Activated T-helper 9 cell treated with anti-CD3 and anti-CD28 coated beads, Interleukin-2, amount 50 U/mL, for 16 hours (primary cell): ENCODE measurements around the gene CABYR.

ENCODE experiments used
- DNase-seq: peaks from one replicate; pipeline ENCODE4 v3.0.0-alpha.2; 2020; ENCODE audit warnings: low read depth

Gene CABYR, protein sequence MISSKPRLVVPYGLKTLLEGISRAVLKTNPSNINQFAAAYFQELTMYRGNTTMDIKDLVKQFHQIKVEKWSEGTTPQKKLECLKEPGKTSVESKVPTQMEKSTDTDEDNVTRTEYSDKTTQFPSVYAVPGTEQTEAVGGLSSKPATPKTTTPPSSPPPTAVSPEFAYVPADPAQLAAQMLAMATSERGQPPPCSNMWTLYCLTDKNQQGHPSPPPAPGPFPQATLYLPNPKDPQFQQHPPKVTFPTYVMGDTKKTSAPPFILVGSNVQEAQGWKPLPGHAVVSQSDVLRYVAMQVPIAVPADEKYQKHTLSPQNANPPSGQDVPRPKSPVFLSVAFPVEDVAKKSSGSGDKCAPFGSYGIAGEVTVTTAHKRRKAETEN

GRCh38 chr18:24138789-24139616 is at the start of gene CABYR:
Gene CABYR, plus strand, starts transcription at chr18:24139062. Its CDS starts 4,053 bp downstream, at chr18:24143115.
- peak; percentile 63 for DNase-seq

- DNase-seq, result no peak
Measured at GRCh38 chr18:24089076-24089475, 49.8 kb upstream of the CABYR start.

DNA sequence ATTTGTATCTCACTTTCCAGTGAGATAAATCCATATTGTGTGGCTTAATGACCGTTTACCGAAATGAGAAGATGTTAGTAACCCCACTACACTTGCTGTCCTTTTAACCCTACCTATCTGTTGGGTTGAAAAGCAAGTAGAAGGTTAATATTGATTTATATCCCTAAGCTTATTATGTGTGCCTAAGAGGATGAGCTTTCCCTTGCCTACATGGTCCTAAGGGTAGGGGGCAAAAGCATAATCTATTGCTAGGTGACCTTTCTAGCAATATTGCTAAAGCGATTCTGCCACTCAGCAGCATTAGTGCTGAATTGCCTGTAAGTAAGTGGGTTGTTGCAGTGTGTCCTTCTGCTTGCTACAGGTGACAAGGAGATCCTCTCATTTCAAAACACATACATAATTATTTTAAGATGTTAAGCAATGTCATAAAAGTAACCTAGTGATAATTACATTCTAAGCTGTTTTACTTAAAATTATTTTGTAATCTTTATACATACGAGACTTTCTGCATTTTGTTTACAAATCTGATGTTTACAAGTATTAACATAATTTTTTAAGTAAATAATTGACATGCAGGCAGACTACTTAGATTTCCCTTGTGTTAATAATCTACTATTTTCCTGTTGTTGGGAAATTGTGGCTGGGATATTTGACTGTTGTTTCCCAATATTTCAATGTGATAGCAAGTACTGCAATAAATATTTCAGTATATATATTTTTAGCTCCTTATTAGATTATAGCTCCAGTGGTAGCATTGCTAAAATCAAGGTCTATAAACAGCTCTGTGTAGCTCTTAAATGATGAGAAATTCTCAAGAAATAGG is 49.1 kb upstream of the CABYR start:
- no peak for DNase-seq

DNA sequence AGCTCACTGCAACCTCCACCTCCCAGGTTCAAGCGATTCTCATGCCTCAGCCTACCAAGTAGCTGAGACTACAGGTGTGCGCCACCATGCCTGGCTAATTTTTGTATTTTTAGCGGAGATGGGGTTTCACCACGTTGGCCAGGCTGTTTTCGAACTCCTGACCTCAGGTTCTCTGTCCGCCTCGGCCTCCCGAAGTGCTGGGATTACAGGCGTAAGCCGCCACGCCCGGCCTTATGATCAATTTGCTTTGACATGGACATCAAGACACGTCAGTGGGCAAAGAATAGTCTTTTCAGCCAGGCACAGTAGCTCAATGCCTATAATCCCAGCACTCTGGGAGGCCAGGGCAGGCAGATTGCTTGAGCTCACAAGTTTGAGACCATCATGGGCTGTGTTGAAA is 48.0 kb upstream of the CABYR start:
- DNase-seq, result no peak

DNA sequence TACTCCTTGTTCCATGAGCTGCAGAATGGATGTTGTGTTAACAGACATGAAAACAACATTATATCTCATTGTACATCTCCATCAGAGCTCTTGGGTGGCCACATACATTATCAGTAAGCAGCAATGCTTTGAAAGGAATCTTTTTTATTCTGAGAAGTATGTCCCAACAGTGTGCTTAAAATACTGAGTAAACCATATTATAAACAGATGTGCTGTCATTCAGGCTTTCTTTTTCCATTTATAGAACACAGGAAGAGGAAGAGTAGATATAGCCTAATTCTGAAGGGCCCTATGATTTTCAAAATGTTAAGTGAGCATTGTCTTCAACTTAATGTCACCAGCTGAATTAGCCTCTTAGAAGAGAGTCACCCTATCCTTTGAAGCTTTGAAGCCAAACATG is 44.3 kb upstream of the CABYR start:
- no peak for DNase-seq

DNA sequence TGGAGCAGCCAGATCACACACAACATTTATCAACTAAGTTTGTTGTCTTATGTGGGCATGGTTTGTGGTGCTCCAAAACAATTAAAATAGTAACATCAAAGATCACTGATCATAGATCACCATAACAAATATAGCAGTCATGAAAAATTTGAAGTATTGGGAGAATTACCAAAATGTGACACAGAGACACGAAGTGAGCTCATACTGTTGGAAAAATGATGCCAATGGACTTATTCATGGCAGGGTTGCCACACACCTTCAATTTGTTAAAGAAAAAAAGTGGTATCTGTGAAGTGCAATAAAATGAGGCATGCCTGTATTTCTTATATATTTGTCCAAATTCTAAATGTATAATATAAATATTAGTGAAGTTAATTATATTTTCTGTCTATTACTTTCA is 42.9 kb upstream of the CABYR start:
- DNase-seq, result no peak

- DNase-seq, result no peak
Measured at GRCh38 chr18:24103320-24104021, 35.4 kb upstream of the CABYR start.

- no peak for DNase-seq
Measured at GRCh38 chr18:24104486-24104885, 34.4 kb upstream of the CABYR start.

GRCh38 chr18:24108641-24109040 is 30.2 kb upstream of the CABYR start:
- DNase-seq, result no peak

GRCh38 chr18:24111936-24112335 is 26.9 kb upstream of the CABYR start:
- DNase-seq, result no peak

DNA sequence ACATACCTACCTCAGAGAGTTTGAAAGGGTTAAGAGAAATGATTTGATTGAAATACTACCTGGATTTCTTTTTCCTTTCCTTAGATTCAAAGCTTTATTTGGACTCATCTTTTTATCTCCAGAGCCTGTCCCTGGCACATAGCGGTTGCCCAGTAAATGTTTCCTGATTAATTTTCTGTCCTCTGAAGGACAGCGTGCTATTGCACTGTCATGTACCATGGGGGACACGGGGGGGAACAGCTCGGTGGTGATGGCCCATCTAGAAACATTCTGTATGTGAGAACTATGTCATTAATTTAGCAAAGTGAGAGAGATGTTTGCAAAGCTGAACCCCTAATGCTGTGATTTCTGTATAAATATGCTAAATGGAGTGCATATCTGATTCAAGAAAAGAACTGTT is 26.4 kb upstream of the CABYR start:
- no peak for DNase-seq

- no peak for DNase-seq
Measured at GRCh38 chr18:24112874-24113615, 25.8 kb upstream of the CABYR start.

- DNase-seq, result no peak
Measured at GRCh38 chr18:24114924-24115549, 23.8 kb upstream of the CABYR start.

- DNase-seq, result no peak
Measured at GRCh38 chr18:24115628-24116027, 23.2 kb upstream of the CABYR start.

- peak; percentile 68 for DNase-seq
Measured at GRCh38 chr18:24118750-24119577, 19.9 kb upstream of the CABYR start.

GRCh38 chr18:24120676-24121075 is 18.2 kb upstream of the CABYR start:
- DNase-seq, result no peak

DNA sequence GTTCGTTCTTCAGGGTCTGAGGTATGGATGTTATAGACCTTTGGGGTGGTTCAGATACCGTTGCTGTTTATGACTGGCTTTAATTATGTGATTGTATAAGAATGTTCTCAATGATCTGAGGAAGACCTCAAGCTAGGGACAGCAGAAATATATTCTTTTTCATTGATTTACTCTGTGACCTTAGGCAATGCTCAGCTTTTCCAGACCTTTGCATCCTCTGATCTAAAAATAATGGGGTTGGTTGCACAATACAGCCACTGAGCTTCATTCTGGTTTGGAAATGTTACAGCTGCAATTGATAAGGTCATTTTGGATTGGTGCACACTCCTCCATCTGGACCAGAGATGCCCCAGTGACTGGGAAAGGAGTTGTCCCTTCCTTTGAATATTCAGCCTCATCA is 17.2 kb upstream of the CABYR start:
- DNase-seq, result no peak

- no peak for DNase-seq
Measured at GRCh38 chr18:24126155-24126961, 12.5 kb upstream of the CABYR start.

GRCh38 chr18:24127735-24128134 is 11.1 kb upstream of the CABYR start:
- DNase-seq, result no peak
